ENCODE results near the gene ARHGAP33.

Gene ARHGAP33

GRCh38 chr19:35777086-35777841 lies 1.9 kb downstream of the ARHGAP33 start:
- DNase-seq (ENCODE audit: low spot score) = peak; percentile 57

GRCh38 chr19:35777961-35778360 lies 2.6 kb downstream of the ARHGAP33 start:
- no peak for DNase-seq (ENCODE audit: low spot score)

DNA sequence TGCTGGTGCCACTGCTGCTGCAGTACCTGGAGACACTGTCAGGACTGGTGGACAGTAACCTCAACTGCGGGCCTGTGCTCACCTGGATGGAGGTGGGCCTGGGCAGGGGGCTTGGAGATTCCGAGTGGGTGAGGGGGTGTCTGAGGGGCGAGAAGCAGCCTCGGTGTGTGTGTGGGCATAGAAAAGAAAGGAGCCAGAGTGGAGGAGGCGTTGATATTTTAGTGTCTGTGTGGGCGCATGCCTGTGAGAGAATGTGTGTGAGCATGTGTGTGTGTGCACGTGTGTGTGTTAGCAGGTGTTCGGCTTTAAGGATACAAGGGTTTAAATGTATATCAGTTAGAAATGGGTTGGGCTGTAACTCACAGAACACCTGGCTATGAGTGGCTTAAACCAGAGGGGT lies 3.7 kb downstream of the ARHGAP33 start:
- DNase-seq (ENCODE audit: low spot score) = no peak

GRCh38 chr19:35780058-35780457 lies 4.7 kb downstream of the ARHGAP33 start:
- no peak for DNase-seq (ENCODE audit: low spot score)

DNA sequence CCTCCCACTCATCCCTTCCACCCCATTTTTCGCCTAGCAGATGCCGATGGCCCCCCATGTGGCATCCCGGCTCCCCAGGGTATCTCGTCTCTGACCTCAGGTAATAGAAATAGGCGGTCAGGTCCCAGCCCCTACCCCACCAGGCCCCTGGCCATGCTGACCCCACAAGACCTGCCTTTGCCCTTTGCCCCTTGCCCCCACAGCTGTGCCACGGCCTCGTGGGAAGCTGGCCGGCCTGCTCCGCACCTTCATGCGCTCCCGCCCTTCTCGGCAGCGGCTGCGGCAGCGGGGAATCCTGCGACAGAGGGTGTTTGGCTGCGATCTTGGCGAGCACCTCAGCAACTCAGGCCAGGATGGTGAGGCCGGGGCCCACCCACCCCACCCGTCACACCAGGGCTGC lies 5.4 kb downstream of the ARHGAP33 start:
- DNase-seq (ENCODE audit: low spot score) = no peak

- no peak for DNase-seq (ENCODE audit: low spot score)
Measured at GRCh38 chr19:35781650-35782049, 6.3 kb downstream of the ARHGAP33 start.

DNA sequence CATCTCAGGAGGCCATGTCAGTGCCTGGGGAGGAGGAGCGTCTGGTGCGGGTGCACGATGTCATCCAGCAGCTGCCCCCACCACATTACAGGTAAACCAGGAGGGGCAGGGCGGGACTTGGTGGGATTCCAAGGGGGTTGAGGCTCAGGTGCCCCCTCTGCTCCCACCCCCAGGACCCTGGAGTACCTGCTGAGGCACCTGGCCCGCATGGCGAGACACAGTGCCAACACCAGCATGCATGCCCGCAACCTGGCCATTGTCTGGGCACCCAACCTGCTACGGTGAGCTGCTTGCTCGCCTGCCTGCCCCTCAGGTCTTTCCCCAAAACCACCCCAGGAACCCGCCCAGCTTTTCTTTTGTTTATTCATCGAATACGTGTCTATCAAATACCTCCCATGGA lies 7.2 kb downstream of the ARHGAP33 start:
- no peak for DNase-seq (ENCODE audit: low spot score)

DNA sequence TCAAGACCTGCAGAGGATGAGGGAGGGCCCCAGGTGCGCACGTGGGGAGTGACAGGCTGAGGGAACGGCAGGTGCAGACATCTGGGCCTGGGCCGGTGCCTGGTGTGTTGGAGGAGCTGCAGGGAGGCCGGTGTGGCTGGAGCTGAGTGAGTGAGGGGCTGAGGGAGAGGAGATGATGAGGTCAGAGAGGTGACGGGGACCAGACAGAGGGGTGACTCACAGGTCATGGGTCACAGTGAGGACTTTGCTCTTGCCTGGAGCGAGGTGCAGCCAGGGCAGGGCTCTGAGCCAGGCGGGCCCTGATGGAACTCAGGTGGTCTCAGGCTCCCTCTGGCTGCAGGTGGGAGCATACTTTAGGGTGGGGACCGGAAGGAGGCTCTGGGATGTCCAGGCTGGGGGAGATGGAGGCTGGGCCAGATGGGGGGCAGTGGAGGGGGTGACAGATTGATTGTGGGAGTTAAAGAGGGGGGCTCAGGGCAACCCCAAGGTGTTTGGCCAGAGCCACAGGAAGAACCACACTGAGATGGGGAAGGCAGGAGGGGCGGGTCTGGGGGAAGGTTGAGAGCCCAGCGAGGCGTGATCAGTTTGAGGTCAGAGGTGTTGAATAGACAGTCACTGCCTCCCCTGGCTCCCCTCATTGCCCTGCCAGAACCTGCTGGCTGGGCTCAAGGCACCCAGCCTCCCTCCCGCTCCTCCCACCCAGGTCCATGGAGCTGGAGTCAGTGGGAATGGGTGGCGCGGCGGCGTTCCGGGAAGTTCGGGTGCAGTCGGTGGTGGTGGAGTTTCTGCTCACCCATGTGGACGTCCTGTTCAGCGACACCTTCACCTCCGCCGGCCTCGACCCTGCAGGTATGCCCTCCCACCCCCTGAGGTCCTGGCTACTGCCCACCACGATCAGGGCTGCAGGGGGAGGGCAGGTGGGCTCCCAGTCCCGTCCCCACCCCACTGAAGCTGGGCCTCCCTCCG lies 8.4 kb downstream of the ARHGAP33 start:
- no peak for DNase-seq (ENCODE audit: low spot score)

DNA sequence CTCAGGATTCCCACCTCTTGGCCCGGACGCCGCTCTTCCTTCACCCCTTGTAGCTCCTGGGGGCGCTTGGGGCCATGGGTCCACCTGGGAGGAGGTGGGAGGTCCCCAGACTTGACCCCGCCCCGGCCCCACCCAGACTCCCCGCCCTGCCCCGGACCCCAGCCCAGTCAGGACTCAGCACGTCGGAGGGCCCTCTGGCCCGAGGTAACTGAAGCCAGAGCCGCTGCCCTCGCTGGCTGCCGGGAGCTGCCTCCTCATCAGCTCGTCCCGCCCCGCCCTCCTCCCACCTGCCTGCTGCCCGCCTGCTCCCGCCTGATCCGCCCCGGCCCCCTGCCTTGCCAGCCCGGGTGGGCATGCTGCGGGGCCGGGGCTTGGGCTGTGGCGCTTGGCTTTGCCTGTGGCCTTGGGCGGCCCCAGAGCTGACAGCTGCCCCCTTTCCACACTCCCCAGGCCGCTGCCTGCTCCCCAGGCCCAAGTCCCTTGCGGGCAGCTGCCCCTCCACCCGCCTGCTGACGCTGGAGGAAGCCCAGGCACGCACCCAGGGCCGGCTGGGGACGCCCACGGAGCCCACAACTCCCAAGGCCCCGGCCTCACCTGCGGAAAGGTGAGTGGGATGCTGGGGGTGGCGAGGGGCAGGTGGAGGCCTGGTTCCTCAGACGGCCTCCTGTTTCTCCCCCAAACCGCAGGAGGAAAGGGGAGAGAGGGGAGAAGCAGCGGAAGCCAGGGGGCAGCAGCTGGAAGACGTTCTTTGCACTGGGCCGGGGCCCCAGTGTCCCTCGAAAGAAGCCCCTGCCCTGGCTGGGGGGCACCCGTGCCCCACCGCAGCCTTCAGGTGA lies 9.4 kb downstream of the ARHGAP33 start:
- no peak for DNase-seq (ENCODE audit: low spot score)

DNA sequence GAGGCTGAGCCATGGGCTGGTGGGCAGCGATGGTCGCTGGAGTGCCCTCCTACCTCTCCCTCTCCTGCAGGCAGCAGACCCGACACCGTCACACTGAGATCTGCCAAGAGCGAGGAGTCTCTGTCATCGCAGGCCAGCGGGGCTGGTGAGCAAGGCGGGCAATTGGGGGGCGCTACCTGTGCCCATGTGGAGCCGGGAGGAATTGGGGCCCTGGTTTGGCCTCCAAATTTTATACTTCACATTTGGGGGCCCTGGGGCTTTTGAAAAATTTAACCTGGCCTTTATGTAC lies 9.9 kb downstream of the ARHGAP33 start:
- no peak for DNase-seq (ENCODE audit: low spot score)

DNA sequence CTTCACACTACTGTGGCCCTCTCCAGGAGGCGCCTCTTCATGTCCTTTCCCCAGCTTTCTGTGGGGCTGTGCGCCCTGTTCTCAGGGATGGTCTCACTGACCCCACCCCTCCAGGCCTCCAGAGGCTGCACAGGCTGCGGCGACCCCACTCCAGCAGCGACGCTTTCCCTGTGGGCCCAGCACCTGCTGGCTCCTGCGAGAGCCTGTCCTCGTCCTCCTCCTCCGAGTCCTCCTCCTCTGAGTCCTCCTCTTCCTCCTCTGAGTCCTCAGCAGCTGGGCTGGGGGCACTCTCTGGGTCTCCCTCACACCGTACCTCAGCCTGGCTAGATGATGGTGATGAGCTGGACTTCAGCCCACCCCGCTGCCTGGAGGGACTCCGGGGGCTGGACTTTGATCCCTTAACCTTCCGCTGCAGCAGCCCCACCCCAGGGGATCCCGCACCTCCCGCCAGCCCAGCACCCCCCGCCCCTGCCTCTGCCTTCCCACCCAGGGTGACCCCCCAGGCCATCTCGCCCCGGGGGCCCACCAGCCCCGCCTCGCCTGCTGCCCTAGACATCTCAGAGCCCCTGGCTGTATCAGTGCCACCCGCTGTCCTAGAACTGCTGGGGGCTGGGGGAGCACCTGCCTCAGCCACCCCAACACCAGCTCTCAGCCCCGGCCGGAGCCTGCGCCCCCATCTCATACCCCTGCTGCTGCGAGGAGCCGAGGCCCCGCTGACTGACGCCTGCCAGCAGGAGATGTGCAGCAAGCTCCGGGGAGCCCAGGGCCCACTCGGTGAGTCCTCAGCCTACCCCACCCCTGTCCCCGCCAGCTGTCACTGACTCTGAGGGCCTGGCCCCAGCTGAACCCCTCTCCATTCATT lies 11.2 kb downstream of the ARHGAP33 start:
- DNase-seq (ENCODE audit: low spot score) = no peak

- no peak for DNase-seq (ENCODE audit: low spot score)
Measured at GRCh38 chr19:35787227-35787799, 11.9 kb downstream of the ARHGAP33 start.

DNA sequence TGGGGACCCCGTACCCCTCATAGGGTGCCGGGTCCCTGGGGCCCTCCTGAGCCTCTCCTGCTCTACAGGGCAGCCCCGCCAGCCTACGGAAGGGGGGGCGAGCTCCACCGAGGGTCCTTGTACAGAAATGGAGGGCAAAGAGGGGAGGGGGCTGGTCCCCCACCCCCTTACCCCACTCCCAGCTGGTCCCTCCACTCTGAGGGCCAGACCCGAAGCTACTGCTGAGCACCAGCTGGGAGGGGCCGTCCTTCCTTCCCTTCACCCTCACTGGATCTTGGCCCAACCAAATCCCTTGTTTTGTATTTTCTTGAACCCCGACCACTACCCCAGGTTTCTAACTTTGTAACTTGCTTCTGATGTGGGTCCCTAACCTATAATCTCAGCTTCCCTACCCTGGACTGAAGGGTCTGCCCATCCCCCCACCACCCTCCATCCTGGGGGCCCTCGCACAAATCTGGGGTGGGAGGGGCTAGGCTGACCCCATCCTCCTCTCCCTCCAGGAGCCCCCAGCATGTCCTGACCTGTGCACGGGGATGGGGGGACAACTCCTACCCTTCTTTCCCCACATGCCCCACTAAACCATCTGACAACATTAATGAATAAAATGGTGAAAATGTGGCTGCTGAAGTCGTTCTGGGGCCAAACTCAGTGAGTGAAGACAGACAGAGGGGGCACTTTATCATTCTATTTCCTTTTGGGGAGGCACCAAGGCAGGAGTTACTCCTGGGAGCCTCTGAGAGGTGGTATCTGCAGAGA lies 13.0 kb downstream of the ARHGAP33 start:
- DNase-seq (ENCODE audit: low spot score) = no peak

DNA sequence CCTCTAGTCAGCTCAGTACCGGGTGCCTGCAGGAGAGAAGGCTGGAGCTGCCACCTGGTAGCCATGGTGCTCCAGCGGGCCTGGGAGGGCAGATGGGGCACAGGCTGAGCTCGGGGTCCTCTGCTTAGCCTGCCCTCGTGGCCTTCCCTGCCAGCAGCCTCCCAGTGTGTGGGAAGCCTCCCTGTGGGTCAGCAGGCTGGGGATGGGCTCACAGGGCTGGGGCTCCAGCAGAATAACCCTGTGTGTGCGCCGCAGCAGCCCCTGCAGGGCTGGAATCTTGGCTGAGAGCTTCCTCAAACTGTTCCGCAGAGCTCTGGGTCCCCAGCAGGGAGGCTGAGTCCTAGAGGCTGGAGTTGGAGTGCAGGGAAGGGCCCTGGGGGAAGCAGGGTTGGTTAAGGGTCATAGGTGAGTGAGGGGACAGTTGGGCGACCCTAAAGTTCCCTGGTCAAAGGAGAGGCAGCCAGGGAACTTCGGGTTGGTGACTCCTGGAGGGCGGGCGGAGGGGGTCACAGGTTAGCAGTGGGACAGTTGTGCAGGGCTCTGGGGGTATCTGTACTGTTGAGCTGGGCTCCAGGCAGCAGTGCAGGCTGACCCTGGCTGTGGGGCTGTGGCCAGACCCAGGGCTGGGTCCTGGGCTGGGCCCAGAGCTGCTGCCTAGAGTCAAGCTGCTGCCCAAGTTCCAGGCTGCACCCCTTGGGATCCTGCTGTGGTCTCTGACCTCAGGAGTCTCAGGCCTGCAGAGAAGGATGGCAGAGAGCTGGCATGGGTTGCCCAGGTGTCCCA lies 14.0 kb downstream of the ARHGAP33 start:
- DNase-seq (ENCODE audit: low spot score) = no peak

DNA sequence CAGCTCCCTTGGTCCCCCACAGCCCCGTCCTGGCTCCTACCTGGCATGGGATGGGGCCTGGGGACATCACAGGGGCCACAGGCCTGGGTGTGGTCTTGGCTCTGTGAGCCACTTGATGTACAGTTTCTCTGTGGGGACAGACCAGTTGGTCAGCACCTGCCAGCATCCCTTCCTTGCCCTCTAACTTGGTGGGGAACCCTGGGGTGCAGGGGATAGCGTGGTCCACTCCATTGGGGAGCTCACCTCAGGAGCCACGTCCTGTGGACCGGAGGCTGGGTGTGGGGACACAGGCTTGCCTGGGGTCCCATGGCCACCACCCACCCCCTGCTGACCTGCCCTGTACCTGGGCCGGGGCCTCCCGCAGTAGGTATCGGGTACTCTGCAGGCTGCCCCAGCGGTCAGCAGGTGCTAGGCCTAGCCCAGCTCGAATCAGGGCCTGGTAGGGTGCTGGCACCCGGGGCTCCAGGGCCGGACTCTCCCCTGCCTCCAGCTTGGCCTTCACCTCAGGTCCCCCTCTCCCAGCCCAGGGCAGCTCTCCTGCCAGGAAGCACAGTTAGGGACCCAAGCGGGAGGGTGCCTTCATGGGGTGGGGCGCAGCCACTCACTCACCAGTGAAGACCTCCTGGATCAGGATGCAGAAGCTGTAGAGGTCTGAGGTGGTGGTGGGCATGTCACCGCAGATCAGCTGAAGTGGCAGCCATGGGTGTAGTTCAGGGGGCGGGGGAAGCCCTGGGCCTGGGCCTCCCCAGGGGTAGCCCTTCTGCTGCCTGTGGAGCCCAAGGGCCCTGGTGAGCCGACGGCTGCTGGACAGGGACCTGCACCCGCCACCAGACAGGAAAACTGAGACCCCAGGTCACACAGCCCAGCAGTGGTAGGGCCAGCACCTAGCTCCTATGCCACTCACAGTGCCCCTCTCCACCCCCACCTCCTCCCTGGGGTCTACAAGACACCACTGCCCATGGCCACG lies 14.9 kb downstream of the ARHGAP33 start:
- DNase-seq (ENCODE audit: low spot score) = no peak

GRCh38 chr19:35790981-35791813 lies 15.8 kb downstream of the ARHGAP33 start:
- no peak for DNase-seq (ENCODE audit: low spot score)

- no peak for DNase-seq (ENCODE audit: low spot score)
Measured at GRCh38 chr19:35791814-35792279, 16.5 kb downstream of the ARHGAP33 start.
